H1 (cell line): ENCODE measurements around the gene CDKN2B. TPM values are rescaled to one million over a fixed set of nuclear protein-coding genes. Genes with fewer than 3 reads are reported as not detected.

Experiments used
- CTCF ChIA-PET: fragments of 300-600 bp; sonication (Branson Sonifier 250); formaldehyde crosslinking; loops from one replicate; lab custom pipeline; 2021; ENCODE audit not compliant: partially characterized antibody; lab: Charles Lee
- POLR2A ChIA-PET: fragments of 300-600 bp; sonication (Branson Sonifier 250); formaldehyde crosslinking; loops from one replicate; lab custom pipeline; 2021; ENCODE audit warnings: inconsistent platforms; ENCODE audit not compliant: partially characterized antibody; lab: Charles Lee
- DNase-seq, 2 experiments: peaks; one replicate each; pipeline versions ENCODE4 v3.0.0 to v3.0.0-alpha.2; 2010 to 2022; ENCODE audit warnings: low spot score in 2 of 2, low read depth in 1 of 2, mixed read lengths in 1 of 2
- FAIRE-seq: peaks from 2 replicates; lab custom pipeline; 2011; peaks lifted over from hg19 to GRCh38; lab: Jason Lieb, UNC
- H2AFZ ChIP-seq: 2 replicates; pipeline ENCODE4 v1.8.1; 2012; ENCODE audit warnings: low read length, inconsistent platforms
- H2AK5ac ChIP-seq: 2 replicates; pipeline ENCODE4 v1.6.1; 2013; ENCODE audit warnings: low read depth, low read length
- H2BK120ac ChIP-seq: replicated peaks from 2 replicates; pipeline ENCODE3; 2013; ENCODE audit warnings: low read depth, low read length, inconsistent platforms
- H2BK12ac ChIP-seq: 2 replicates; pipeline ENCODE4 v1.6.1; 2013; ENCODE audit warnings: low read depth, low read length
- H2BK15ac ChIP-seq: 2 replicates; pipeline ENCODE4 v1.6.1; 2013; ENCODE audit warnings: low read length
- H2BK20ac ChIP-seq: 2 replicates; pipeline ENCODE4 v1.6.1; 2013; ENCODE audit warnings: low read length
- H2BK5ac ChIP-seq: 2 replicates; pipeline ENCODE4 v1.6.1; 2013; ENCODE audit warnings: low read depth, low read length
- H3K14ac ChIP-seq: 2 replicates; pipeline ENCODE4 v1.6.1; 2013; ENCODE audit warnings: inconsistent platforms; ENCODE audit not compliant: insufficient read length
- H3K18ac ChIP-seq: 2 replicates; pipeline ENCODE4 v1.6.1; 2013; ENCODE audit warnings: low read length; ENCODE audit errors: extremely low read depth
- H3K23ac ChIP-seq: 2 replicates; pipeline ENCODE4 v1.6.1; 2013; ENCODE audit warnings: inconsistent platforms; ENCODE audit not compliant: insufficient read length
- H3K23me2 ChIP-seq: 2 replicates; pipeline ENCODE4 v1.6.1; 2013; ENCODE audit warnings: low read depth, low read length
- H3K27ac ChIP-seq: 2 replicates; pipeline ENCODE4 v1.6.1; 2011; ENCODE audit warnings: low read depth, low read length, inconsistent platforms
- H3K27me3 ChIP-seq, 4 experiments: replicated peaks in 1 of 4; 1 replicate in 1 of 4; 2 replicates in 3 of 4; pipeline versions ENCODE4 v1.6.1 to v1.8.1; 2011 to 2013; ENCODE audit warnings: low read length in 3 of 4, mild to moderate bottlenecking in 3 of 4, inconsistent platforms in 2 of 4, mixed read lengths in 2 of 4, moderate library complexity in 1 of 4; ENCODE audit not compliant: control insufficient read depth in 3 of 4, insufficient read depth in 3 of 4; ENCODE audit errors: extremely low read depth in 1 of 4
- H3K36me3 ChIP-seq, 4 experiments: 2 replicates each; pipeline versions ENCODE4 v1.6.1 to v1.8.1; 2011 to 2013; ENCODE audit warnings: mild to moderate bottlenecking in 4 of 4, low read length in 3 of 4, moderate library complexity in 2 of 4, control low read depth in 1 of 4, inconsistent platforms in 1 of 4; ENCODE audit not compliant: insufficient read depth in 4 of 4, control insufficient read depth in 2 of 4
- H3K4ac ChIP-seq: replicated peaks from 2 replicates; pipeline ENCODE3; 2013; ENCODE audit warnings: low read length, low read depth, mixed read lengths, inconsistent platforms; ENCODE audit not compliant: insufficient read length
- H3K4me1 ChIP-seq, 4 experiments: replicated peaks in 1 of 4; 1 replicate in 1 of 4; 2 replicates in 3 of 4; pipeline versions ENCODE4 v1.6.1 to v1.8.1; 2011 to 2013; ENCODE audit warnings: low read length in 3 of 4, inconsistent platforms in 2 of 4, mixed read lengths in 1 of 4; ENCODE audit not compliant: insufficient read depth in 4 of 4, control insufficient read depth in 3 of 4
- H3K4me2 ChIP-seq, 2 experiments: 2 replicates each; pipeline versions ENCODE4 v1.6.1 to v1.8.1; 2011 to 2013; ENCODE audit warnings: low read depth in 2 of 2, low read length in 2 of 2, control low read depth in 1 of 2, inconsistent platforms in 1 of 2, mild to moderate bottlenecking in 1 of 2; ENCODE audit not compliant: insufficient read depth in 1 of 2
- H3K4me3 ChIP-seq, 4 experiments: fragments of 200-600, 300-600 bp in 1 of 4; sonication (generic), shearing (Covaris generic), sonication (Bioruptor Twin) in 1 of 4; 2 replicates each; pipeline versions ENCODE4 v1.5.1 to v1.8.1; 2011 to 2016; ENCODE audit warnings: low read length in 4 of 4, low read depth in 3 of 4, control low read depth in 2 of 4, inconsistent platforms in 2 of 4, mild to moderate bottlenecking in 2 of 4, mixed read lengths in 1 of 4, moderate library complexity in 1 of 4; ENCODE audit not compliant: insufficient read depth in 2 of 4; ENCODE audit errors: extremely low read depth in 1 of 4
- H3K56ac ChIP-seq: replicated peaks from 2 replicates; pipeline ENCODE3; 2013; ENCODE audit warnings: low read depth, mild to moderate bottlenecking, mixed read lengths, low read length, inconsistent platforms; ENCODE audit not compliant: insufficient read length
- H3K79me1 ChIP-seq: 2 replicates; pipeline ENCODE4 v1.6.1; 2013; ENCODE audit warnings: low read depth, low read length, control low read depth
- H3K79me2 ChIP-seq, 2 experiments: 2 replicates each; pipeline versions ENCODE4 v1.6.1 to v1.8.1; 2012 to 2013; ENCODE audit warnings: low read length in 2 of 2, mild to moderate bottlenecking in 2 of 2, inconsistent platforms in 1 of 2; ENCODE audit not compliant: insufficient read depth in 2 of 2, control insufficient read depth in 1 of 2
- H3K9ac ChIP-seq, 4 experiments: replicated peaks in 1 of 4; 1 replicate in 1 of 4; 2 replicates in 3 of 4; pipeline versions ENCODE4 v1.6.1 to v1.8.1; 2011 to 2013; ENCODE audit warnings: low read depth in 3 of 4, low read length in 3 of 4, control low read depth in 2 of 4, mild to moderate bottlenecking in 2 of 4, moderate library complexity in 2 of 4, inconsistent platforms in 1 of 4; ENCODE audit errors: extremely low read depth in 1 of 4
- H3K9me3 ChIP-seq, 2 experiments: 2 replicates each; pipeline versions ENCODE4 v1.6.1 to v1.8.1; 2012 to 2013; ENCODE audit warnings: mild to moderate bottlenecking in 2 of 2, moderate library complexity in 2 of 2, control low read depth in 1 of 2, inconsistent platforms in 1 of 2, low read depth in 1 of 2, low read length in 1 of 2, mixed read lengths in 1 of 2; ENCODE audit not compliant: insufficient read depth in 2 of 2
- H4K20me1 ChIP-seq, 2 experiments: replicated peaks in 1 of 2; 2 replicates each; pipeline versions ENCODE3 to v1.8.1; 2011 to 2013; ENCODE audit warnings: inconsistent platforms in 2 of 2, low read length in 2 of 2, mild to moderate bottlenecking in 1 of 2; ENCODE audit not compliant: insufficient read depth in 2 of 2, control insufficient read depth in 1 of 2
- H4K5ac ChIP-seq: 2 replicates; pipeline ENCODE4 v1.6.1; 2013; ENCODE audit warnings: low read length, low read depth, mixed read lengths, inconsistent platforms; ENCODE audit not compliant: insufficient read length
- H4K8ac ChIP-seq: 2 replicates; pipeline ENCODE4 v1.8.0; 2013; ENCODE audit warnings: mild to moderate bottlenecking, moderate library complexity, low read length, inconsistent platforms; ENCODE audit not compliant: insufficient read depth; ENCODE audit errors: extremely low read depth
- H4K91ac ChIP-seq: replicated peaks from 2 replicates; pipeline ENCODE3; 2013; ENCODE audit warnings: low read length, mixed read lengths, inconsistent platforms; ENCODE audit not compliant: insufficient read length
- JUN ChIP-seq: IDR thresholded peaks from 2 replicates; pipeline ENCODE4 v1.6.1; 2011; ENCODE audit warnings: low read depth, mild to moderate bottlenecking, improper control_type of control experiment, low read length
- PHF8 ChIP-seq: fragments of 200-600 bp; sonication (generic); conservative IDR thresholded peaks from 2 replicates; pipeline ENCODE4 v1.7.1; 2012; ENCODE audit warnings: low read depth, mild to moderate bottlenecking, inconsistent platforms, low read length, moderate library complexity
- TAF1 ChIP-seq: IDR thresholded peaks from 2 replicates; pipeline ENCODE4 v1.6.1; 2011; ENCODE audit warnings: mild to moderate bottlenecking, low read depth, low read length
- whole genome bisulfite sequencing, 2 experiments: shearing (Covaris generic) in 1 of 2; methylation state at CpG; one replicate each; pipeline versions ENCODE4 v1.1.6 to v1.1.7; 2013 to 2015; ENCODE audit warnings: low lambda C conversion rate in 2 of 2, mixed read lengths in 2 of 2, inconsistent platforms in 1 of 2, low coverage in 1 of 2, missing lambda C conversion rate in 1 of 2; ENCODE audit not compliant: insufficient replicate concordance in 2 of 2, insufficient coverage in 1 of 2, insufficient read length in 1 of 2; ENCODE audit errors: extremely low coverage in 1 of 2, missing lambda C conversion rate in 1 of 2; 5-methylcytosine and 5-hydroxymethylcytosine counted together
- polyA plus RNA-seq, 7 experiments: library from polyadenylated mRNA; depleted of rRNA in 3 of 7; stranded (reverse) in 5 of 7; unstranded in 2 of 7; fragments of >200 nt in 5 of 7; fragments of 200-250 nt in 2 of 7; gene quantifications; 1 replicate in 5 of 7; 2 replicates in 1 of 7; 4 replicates in 1 of 7; pipeline versions ENCODE4 v1.2.1 to v1.2.3, GENCODE V29; 2011 to 2013; ENCODE audit warnings: missing spikeins in 2 of 7, mixed read lengths in 2 of 7
- total RNA-seq: library from RNA; stranded (reverse); fragmentation: NEBNext Ultra II Directional; extraction: Animal tissue kit (Norgen Biotek cat#: 25700); gene quantifications from 2 replicates; pipeline ENCODE4 v1.2.1, GENCODE V29; 2021
- TF ChIP-seq, protein P1 (sequence below), 3 experiments: IDR thresholded peaks; 1 replicate in 2 of 3; 2 replicates in 1 of 3; pipeline versions ENCODE4 v1.5.1 to v1.6.1; 2011; ENCODE audit warnings: low read length in 3 of 3, mild to moderate bottlenecking in 3 of 3, inconsistent platforms in 2 of 3, low read depth in 1 of 3, moderate library complexity in 1 of 3; ENCODE audit not compliant: insufficient read depth in 1 of 3; ENCODE audit errors: control extremely low read depth in 1 of 3

CDKN2B gene
- total and polyA plus RNA-seq, 2 of the 8 experiments (the other 6 are each of a cell fraction or from before 2014, with no cell fraction given): 0.20 to 0.88 TPM

GRCh38 chr9:22054076-22054475 is 45.0 kb upstream of the CDKN2B start:
- POLR2A ChIA-PET: no interaction called here
- Histone ChIP-seq H3K4me1 (no peaks in the 10 kb centered on the region), H2BK12ac (no peak overlapping the region), H3K18ac (no peak overlapping the region), H2AK5ac (no peak overlapping the region), H2BK20ac (no peak overlapping the region), H2AFZ (no peak overlapping the region), H2BK15ac (no peak overlapping the region), H3K27me3 (no peaks in the 10 kb centered on the region), H4K8ac (no peak overlapping the region), H3K4me2 (no peak overlapping the region), H3K9ac (no peak overlapping the region), H3K56ac (no peak overlapping the region), H3K9me3 (no peaks in the 10 kb centered on the region), H2BK120ac (no peak overlapping the region), H3K79me1 (no peaks in the 10 kb centered on the region), H4K5ac (no peak overlapping the region), H2BK5ac (no peak overlapping the region), H3K27ac (no peak overlapping the region), H4K91ac (no peak overlapping the region), H3K36me3 (no peaks in the 10 kb centered on the region), H4K20me1 (no peaks in the 10 kb centered on the region), H3K23ac (no peak overlapping the region), H3K4me3 (no peak overlapping the region), H3K4ac (no peak overlapping the region), H3K79me2 (no peaks in the 10 kb centered on the region), H3K23me2 (no peaks in the 10 kb centered on the region), H3K14ac (no peak overlapping the region)
- CTCF ChIA-PET: interaction anchor here (0.7 to 3.3 kb wide), 6 partner anchors 13 to 173 kb away, joined by 3 to 18 read pairs (median 4); partner anchors contain the start of gene CDKN2B
- FAIRE-seq: no peak
- 92% methylated on average over 3 of the region's 3 CpGs; no CpG with 5 or more reads in 1 of the 2 experiments for WGBS, 2 experiments
- no peak for TF ChIP-seq TAF1
- TF ChIP-seq, protein P1, sequence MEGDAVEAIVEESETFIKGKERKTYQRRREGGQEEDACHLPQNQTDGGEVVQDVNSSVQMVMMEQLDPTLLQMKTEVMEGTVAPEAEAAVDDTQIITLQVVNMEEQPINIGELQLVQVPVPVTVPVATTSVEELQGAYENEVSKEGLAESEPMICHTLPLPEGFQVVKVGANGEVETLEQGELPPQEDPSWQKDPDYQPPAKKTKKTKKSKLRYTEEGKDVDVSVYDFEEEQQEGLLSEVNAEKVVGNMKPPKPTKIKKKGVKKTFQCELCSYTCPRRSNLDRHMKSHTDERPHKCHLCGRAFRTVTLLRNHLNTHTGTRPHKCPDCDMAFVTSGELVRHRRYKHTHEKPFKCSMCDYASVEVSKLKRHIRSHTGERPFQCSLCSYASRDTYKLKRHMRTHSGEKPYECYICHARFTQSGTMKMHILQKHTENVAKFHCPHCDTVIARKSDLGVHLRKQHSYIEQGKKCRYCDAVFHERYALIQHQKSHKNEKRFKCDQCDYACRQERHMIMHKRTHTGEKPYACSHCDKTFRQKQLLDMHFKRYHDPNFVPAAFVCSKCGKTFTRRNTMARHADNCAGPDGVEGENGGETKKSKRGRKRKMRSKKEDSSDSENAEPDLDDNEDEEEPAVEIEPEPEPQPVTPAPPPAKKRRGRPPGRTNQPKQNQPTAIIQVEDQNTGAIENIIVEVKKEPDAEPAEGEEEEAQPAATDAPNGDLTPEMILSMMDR (IDR thresholded peaks at IDR 0.05; ENCODE audit: control extremely low read depth in 1 of 3, insufficient read depth in 1 of 3, low read depth in 1 of 3, low read length in 3 of 3): no peak
- TF ChIP-seq PHF8: no peak
- TF ChIP-seq JUN: no peak
- DNase-seq: no peak
